ENCODE results near the gene OR2T4.

The OR2T4 gene

GRCh38 chr1:248361121-248361715 is at the start of gene OR2T4:
Gene OR2T4 (plus strand): TSS chr1:248361665. CDS start chr1:248361665, 0 bp downstream.
- no peak for DNase-seq (ENCODE audit: low read depth)

- no peak for DNase-seq (ENCODE audit: low read depth)
Observed at GRCh38 chr1:248316796-248317195, 44.7 kb upstream of the OR2T4 start.

GRCh38 chr1:248324468-248324867 is 37.0 kb upstream of the OR2T4 start, which contains the start of gene OR2M7:
Gene OR2M7 (minus strand): TSS chr1:248324568. CDS start chr1:248324568, 0 bp downstream.
- no peak for DNase-seq (ENCODE audit: low read depth)

- no peak for DNase-seq (ENCODE audit: low read depth)
Observed at GRCh38 chr1:248343451-248343850, 18.0 kb upstream of the OR2T4 start.

- no peak for DNase-seq (ENCODE audit: low read depth)
Observed at GRCh38 chr1:248348475-248348874, 13.0 kb upstream of the OR2T4 start, which contains the start of gene OR14C36. Gene OR14C36 (plus strand): TSS chr1:248348775. CDS start chr1:248348775, 0 bp downstream.

- no peak for DNase-seq (ENCODE audit: low read depth)
Observed at GRCh38 chr1:248359415-248359814, 2.0 kb upstream of the OR2T4 start.

GRCh38 chr1:248366609-248367008 is 5.1 kb downstream of the OR2T4 start:
- DNase-seq (ENCODE audit: low read depth), result no peak

GRCh38 chr1:248372394-248372793 is 10.9 kb downstream of the OR2T4 start:
- DNase-seq (ENCODE audit: low read depth), result no peak

GRCh38 chr1:248373761-248374160 is 12.3 kb downstream of the OR2T4 start:
- DNase-seq (ENCODE audit: low read depth), result no peak

GRCh38 chr1:248375446-248375845 is 14.0 kb downstream of the OR2T4 start, which contains the start of gene OR2T6:
Gene OR2T6 (plus strand): TSS chr1:248375746. CDS start chr1:248387609, 11,863 bp downstream.
- DNase-seq (ENCODE audit: low read depth), result no peak

GRCh38 chr1:248376916-248377315 is 15.5 kb downstream of the OR2T4 start:
- DNase-seq (ENCODE audit: low read depth), result no peak

GRCh38 chr1:248380854-248381253 is 19.4 kb downstream of the OR2T4 start:
- no peak for DNase-seq (ENCODE audit: low read depth)

- DNase-seq (ENCODE audit: low read depth), result no peak
Observed at GRCh38 chr1:248388426-248388825, 27.0 kb downstream of the OR2T4 start.

GRCh38 chr1:248393050-248393449 is 31.6 kb downstream of the OR2T4 start:
- no peak for DNase-seq (ENCODE audit: low read depth)

GRCh38 chr1:248402748-248403147 is 41.3 kb downstream of the OR2T4 start, which contains the start of gene OR2T1:
Gene OR2T1 (plus strand): TSS chr1:248403048. CDS start chr1:248406148, 3,100 bp downstream.
- no peak for DNase-seq (ENCODE audit: low read depth)

GRCh38 chr1:248404024-248404423 is 42.6 kb downstream of the OR2T4 start:
- no peak for DNase-seq (ENCODE audit: low read depth)

- no peak for DNase-seq (ENCODE audit: low read depth)
Observed at GRCh38 chr1:248406721-248407692, 45.5 kb downstream of the OR2T4 start.

All from activated T-helper 9 cell treated with anti-CD3 and anti-CD28 coated beads, Interleukin-2, amount 50 U/mL, for 16 hours (primary cell).